ENCODE data around the gene VAMP5. TPM values are rescaled to one million over a fixed set of nuclear protein-coding genes. Genes with fewer than 3 reads are reported as not detected.
"Not testable (repeated sequence)": the region's sequence is repeated elsewhere in the genome, so short reads cannot be mapped to it uniquely, and the experiment has no call there.

Gene VAMP5
- total RNA-seq, 6 experiments from 2014 or later, result 51.2 to 84.2 (median 71.4) TPM

- Mint-ChIP-seq H3K36me3 (ENCODE audit: low read depth) (peaks cover 11% of the 10 kb centered on the region), H3K4me3 (no peak overlapping the region), H3K27ac (no peak overlapping the region), H3K9me3 (no peaks in the 10 kb centered on the region), H3K27me3 (ENCODE audit: insufficient read depth) (peaks cover 3% of the 10 kb centered on the region; the same call in 1 of the 2 replicates), H3K4me1 (ENCODE audit: low read depth) (peaks cover 20% of the 10 kb centered on the region)
- no peak for DNase-seq
- no peak for TF ChIP-seq CTCF (IDR thresholded peaks at IDR 0.05)
Observed at GRCh38 chr2:85615413-85615728, 31.1 kb downstream of the VAMP5 start.

- not testable (repeated sequence) for DNase-seq; H3K27ac Mint-ChIP-seq; H3K27me3 Mint-ChIP-seq (ENCODE audit: insufficient read depth); H3K9me3 Mint-ChIP-seq
- Mint-ChIP-seq H3K4me1 (ENCODE audit: low read depth) (peaks cover 13% of the 10 kb centered on the region), H3K4me3 (peak overlapping the region; percentile 90), H3K36me3 (ENCODE audit: low read depth) (peaks cover 14% of the 10 kb centered on the region)
Observed at GRCh38 chr2:85617723-85618122, 33.5 kb downstream of the VAMP5 start.

- no peak overlapping the region for H3K27ac Mint-ChIP-seq
- TF ChIP-seq CTCF (IDR thresholded peaks at IDR 0.05), result no peak
- H3K9me3 Mint-ChIP-seq, result no peaks in the 10 kb centered on the region
- DNase-seq, result no peak
- H3K27me3 Mint-ChIP-seq (ENCODE audit: insufficient read depth), result no peaks in the 10 kb centered on the region
- no peak overlapping the region for H3K4me3 Mint-ChIP-seq
- H3K4me1 Mint-ChIP-seq (ENCODE audit: low read depth), result peaks cover 13% of the 10 kb centered on the region
- peaks cover 29% of the 10 kb centered on the region for H3K36me3 Mint-ChIP-seq (ENCODE audit: low read depth)
Observed at GRCh38 chr2:85619617-85620016, 35.4 kb downstream of the VAMP5 start.

GRCh38 chr2:85621338-85621737 is 37.1 kb downstream of the VAMP5 start:
- Mint-ChIP-seq H3K4me1 (ENCODE audit: low read depth) (peaks cover 13% of the 10 kb centered on the region), H3K4me3 (no peak overlapping the region), H3K9me3 (no peaks in the 10 kb centered on the region), H3K36me3 (ENCODE audit: low read depth) (peaks cover 40% of the 10 kb centered on the region), H3K27ac (no peak overlapping the region), H3K27me3 (ENCODE audit: insufficient read depth) (no peaks in the 10 kb centered on the region)
- no peak for TF ChIP-seq CTCF (IDR thresholded peaks at IDR 0.05)
- DNase-seq, result no peak

GRCh38 chr2:85623991-85624390 is 39.8 kb downstream of the VAMP5 start:
- DNase-seq, result no peak
- H3K4me1 Mint-ChIP-seq (ENCODE audit: low read depth), result peaks cover 3% of the 10 kb centered on the region; the same call in 1 of the 2 replicates
- TF ChIP-seq CTCF (IDR thresholded peaks at IDR 0.05), result no peak
- H3K4me3 Mint-ChIP-seq, result no peak overlapping the region
- H3K36me3 Mint-ChIP-seq (ENCODE audit: low read depth), result peaks cover 40% of the 10 kb centered on the region
- no peaks in the 10 kb centered on the region for H3K9me3 Mint-ChIP-seq
- H3K27me3 Mint-ChIP-seq (ENCODE audit: insufficient read depth), result no peaks in the 10 kb centered on the region
- H3K27ac Mint-ChIP-seq, result no peak overlapping the region

GRCh38 chr2:85628658-85629057 is 44.4 kb downstream of the VAMP5 start:
- DNase-seq, result no peak
- peaks cover 35% of the 10 kb centered on the region for H3K36me3 Mint-ChIP-seq (ENCODE audit: low read depth)
- no peaks in the 10 kb centered on the region for H3K27me3 Mint-ChIP-seq (ENCODE audit: insufficient read depth)
- TF ChIP-seq CTCF (IDR thresholded peaks at IDR 0.05), result no peak
- H3K4me3 Mint-ChIP-seq, result no peak overlapping the region
- H3K9me3 Mint-ChIP-seq, result no peaks in the 10 kb centered on the region
- no peak overlapping the region for H3K27ac Mint-ChIP-seq
- no peaks in the 10 kb centered on the region for H3K4me1 Mint-ChIP-seq (ENCODE audit: low read depth)

Measured in HFFc6 (cell line).